SK-N-SH treated with all-trans-retinoic acid at 6 μM for 48 hours (cell line): ENCODE data around the gene RAP1GAP.

ENCODE experiments used
- ATAC-seq: fragments of 200-7000 bp; cut with Tn5 transposase; 3 replicates; pipeline ENCODE4 v1.9.1; 2020; ENCODE audit warnings: mild to moderate bottlenecking, moderate library complexity
- ARNTL ChIP-seq: fragments of 450-650 bp; formaldehyde crosslinking; IDR thresholded peaks from 2 replicates; pipeline ENCODE4 v1.5.0; 2020; ENCODE audit warnings: low read depth, mild to moderate bottlenecking, moderate library complexity, borderline replicate concordance
- BACH2 ChIP-seq: fragments of 250-450 bp; sonication (Bioruptor Pico); IDR thresholded peaks from 2 replicates; pipeline ENCODE4 v1.9.0; 2021; ENCODE audit warnings: mild to moderate bottlenecking, borderline replicate concordance
- CSDC2 ChIP-seq: fragments of 250-450 bp; sonication (Bioruptor Pico); IDR thresholded peaks from 2 replicates; pipeline ENCODE4 v1.5.0; 2020; ENCODE audit warnings: mild to moderate bottlenecking, moderate library complexity
- GLIS3 ChIP-seq: fragments of 250-450 bp; sonication (Bioruptor Pico); IDR thresholded peaks from 2 replicates; pipeline ENCODE4 v1.5.0; 2020; ENCODE audit warnings: mild to moderate bottlenecking, moderate library complexity
- ISL1 ChIP-seq: fragments of 250-450 bp; sonication (Bioruptor Pico); IDR thresholded peaks from 2 replicates; pipeline ENCODE4 v2.1.2; 2022; ENCODE audit warnings: mild to moderate bottlenecking, moderate library complexity
- OSR1 ChIP-seq: fragments of 250-450 bp; sonication (Bioruptor Pico); IDR thresholded peaks from 2 replicates; pipeline ENCODE4 v1.8.0; 2022; ENCODE audit warnings: moderate library complexity, mild to moderate bottlenecking, inconsistent platforms
- PPARA ChIP-seq: fragments of 250-450 bp; sonication (Bioruptor Pico); IDR thresholded peaks from 2 replicates; pipeline ENCODE4 v1.5.0; 2020; ENCODE audit warnings: mild to moderate bottlenecking, borderline replicate concordance
- RARB ChIP-seq: fragments of 250-450 bp; sonication (Bioruptor Pico); IDR thresholded peaks from 2 replicates; pipeline ENCODE4 v1.8.0; 2021; ENCODE audit warnings: mild to moderate bottlenecking, moderate library complexity
- SNAI2 ChIP-seq: fragments of 250-450 bp; sonication (Bioruptor Pico); IDR thresholded peaks from 2 replicates; pipeline ENCODE4 v1.5.0; 2020; ENCODE audit warnings: mild to moderate bottlenecking, moderate library complexity
- TCF4 ChIP-seq: fragments of 250-450 bp; sonication (Bioruptor Pico); IDR thresholded peaks from 2 replicates; pipeline ENCODE4 v1.8.0; 2021; ENCODE audit warnings: mild to moderate bottlenecking, moderate library complexity, borderline replicate concordance
- TOX ChIP-seq: fragments of 250-450 bp; sonication (Bioruptor Pico); IDR thresholded peaks from 2 replicates; pipeline ENCODE4 v1.8.0; 2021; ENCODE audit warnings: mild to moderate bottlenecking, moderate library complexity, borderline replicate concordance
- ZC3H10 ChIP-seq: fragments of 250-450 bp; sonication (Bioruptor Pico); IDR thresholded peaks from 2 replicates; pipeline ENCODE4 v1.5.1; 2021; ENCODE audit warnings: mild to moderate bottlenecking, moderate library complexity
- ZFP3 ChIP-seq: fragments of 250-450 bp; sonication (Bioruptor Pico); IDR thresholded peaks from 2 replicates; pipeline ENCODE4 v1.5.0; 2020; ENCODE audit warnings: mild to moderate bottlenecking, moderate library complexity
- ZFP30 ChIP-seq: fragments of 450-650 bp; formaldehyde crosslinking; IDR thresholded peaks from 2 replicates; pipeline ENCODE4 v1.5.0; 2022; ENCODE audit warnings: mild to moderate bottlenecking, moderate library complexity
- ZNF8 ChIP-seq: fragments of 450-650 bp; formaldehyde crosslinking; IDR thresholded peaks from 2 replicates; pipeline ENCODE4 v1.5.0; 2020; ENCODE audit warnings: mild to moderate bottlenecking, moderate library complexity
- TF ChIP-seq, protein P1 (sequence below): fragments of 250-450 bp; sonication (Bioruptor Pico); IDR thresholded peaks from 2 replicates; pipeline ENCODE4 v1.8.0; 2021; ENCODE audit warnings: low read depth, mild to moderate bottlenecking, moderate library complexity, borderline replicate concordance
- TF ChIP-seq, protein P2 (sequence below): fragments of 250-450 bp; sonication (Bioruptor Pico); IDR thresholded peaks from 2 replicates; pipeline ENCODE4 v1.5.1; 2021; ENCODE audit warnings: mild to moderate bottlenecking, moderate library complexity
- TF ChIP-seq, protein P3 (sequence below): fragments of 250-450 bp; sonication (Bioruptor Pico); IDR thresholded peaks from 2 replicates; pipeline ENCODE4 v1.5.0; 2020; ENCODE audit warnings: mild to moderate bottlenecking, moderate library complexity
- TF ChIP-seq, protein P4 (sequence below): fragments of 250-450 bp; sonication (Bioruptor Pico); IDR thresholded peaks from 2 replicates; pipeline ENCODE4 v1.5.1; 2020; ENCODE audit warnings: low read depth, mild to moderate bottlenecking, moderate library complexity

RAP1GAP gene

DNA sequence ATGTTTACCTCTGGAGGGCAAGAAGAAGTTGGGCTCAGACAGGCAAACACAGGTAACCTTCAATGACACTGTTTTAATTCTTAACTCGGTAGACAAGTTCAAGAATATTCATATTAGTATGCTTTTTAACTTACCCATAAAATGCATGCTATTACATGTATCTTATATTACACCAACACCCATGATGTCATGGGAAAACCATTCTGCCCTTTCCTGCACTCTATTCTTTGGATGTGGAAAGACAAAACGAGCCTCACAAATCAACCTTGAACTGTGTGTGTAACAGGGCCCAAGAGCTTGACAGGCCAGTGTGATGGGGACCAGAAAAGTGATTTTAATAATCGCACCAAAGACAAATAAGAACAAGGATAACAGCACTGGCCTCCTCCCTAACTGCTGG, 22.6 kb upstream of the RAP1GAP start (continued):
- no peak for TF ChIP-seq OSR1
- TF ChIP-seq ZC3H10 (CRISPR knock-in tag): no peak
- TF ChIP-seq, protein P1, sequence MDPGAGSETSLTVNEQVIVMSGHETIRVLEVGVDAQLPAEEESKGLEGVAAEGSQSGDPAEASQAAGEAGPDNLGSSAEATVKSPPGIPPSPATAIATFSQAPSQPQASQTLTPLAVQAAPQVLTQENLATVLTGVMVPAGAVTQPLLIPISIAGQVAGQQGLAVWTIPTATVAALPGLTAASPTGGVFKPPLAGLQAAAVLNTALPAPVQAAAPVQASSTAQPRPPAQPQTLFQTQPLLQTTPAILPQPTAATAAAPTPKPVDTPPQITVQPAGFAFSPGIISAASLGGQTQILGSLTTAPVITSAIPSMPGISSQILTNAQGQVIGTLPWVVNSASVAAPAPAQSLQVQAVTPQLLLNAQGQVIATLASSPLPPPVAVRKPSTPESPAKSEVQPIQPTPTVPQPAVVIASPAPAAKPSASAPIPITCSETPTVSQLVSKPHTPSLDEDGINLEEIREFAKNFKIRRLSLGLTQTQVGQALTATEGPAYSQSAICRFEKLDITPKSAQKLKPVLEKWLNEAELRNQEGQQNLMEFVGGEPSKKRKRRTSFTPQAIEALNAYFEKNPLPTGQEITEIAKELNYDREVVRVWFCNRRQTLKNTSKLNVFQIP: no peak
- no peak for TF ChIP-seq ARNTL
- no peak for TF ChIP-seq CSDC2 (CRISPR knock-in tag)
- TF ChIP-seq ZFP3 (CRISPR knock-in tag): no peak
- TF ChIP-seq RARB (CRISPR knock-in tag): no peak
- TF ChIP-seq, protein P2, sequence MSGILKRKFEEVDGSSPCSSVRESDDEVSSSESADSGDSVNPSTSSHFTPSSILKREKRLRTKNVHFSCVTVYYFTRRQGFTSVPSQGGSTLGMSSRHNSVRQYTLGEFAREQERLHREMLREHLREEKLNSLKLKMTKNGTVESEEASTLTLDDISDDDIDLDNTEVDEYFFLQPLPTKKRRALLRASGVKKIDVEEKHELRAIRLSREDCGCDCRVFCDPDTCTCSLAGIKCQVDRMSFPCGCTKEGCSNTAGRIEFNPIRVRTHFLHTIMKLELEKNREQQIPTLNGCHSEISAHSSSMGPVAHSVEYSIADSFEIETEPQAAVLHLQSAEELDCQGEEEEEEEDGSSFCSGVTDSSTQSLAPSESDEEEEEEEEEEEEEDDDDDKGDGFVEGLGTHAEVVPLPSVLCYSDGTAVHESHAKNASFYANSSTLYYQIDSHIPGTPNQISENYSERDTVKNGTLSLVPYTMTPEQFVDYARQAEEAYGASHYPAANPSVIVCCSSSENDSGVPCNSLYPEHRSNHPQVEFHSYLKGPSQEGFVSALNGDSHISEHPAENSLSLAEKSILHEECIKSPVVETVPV (CRISPR knock-in tag): no peak
- TF ChIP-seq ISL1: no peak
- TF ChIP-seq, all 23 proteins: peak for 0

DNA sequence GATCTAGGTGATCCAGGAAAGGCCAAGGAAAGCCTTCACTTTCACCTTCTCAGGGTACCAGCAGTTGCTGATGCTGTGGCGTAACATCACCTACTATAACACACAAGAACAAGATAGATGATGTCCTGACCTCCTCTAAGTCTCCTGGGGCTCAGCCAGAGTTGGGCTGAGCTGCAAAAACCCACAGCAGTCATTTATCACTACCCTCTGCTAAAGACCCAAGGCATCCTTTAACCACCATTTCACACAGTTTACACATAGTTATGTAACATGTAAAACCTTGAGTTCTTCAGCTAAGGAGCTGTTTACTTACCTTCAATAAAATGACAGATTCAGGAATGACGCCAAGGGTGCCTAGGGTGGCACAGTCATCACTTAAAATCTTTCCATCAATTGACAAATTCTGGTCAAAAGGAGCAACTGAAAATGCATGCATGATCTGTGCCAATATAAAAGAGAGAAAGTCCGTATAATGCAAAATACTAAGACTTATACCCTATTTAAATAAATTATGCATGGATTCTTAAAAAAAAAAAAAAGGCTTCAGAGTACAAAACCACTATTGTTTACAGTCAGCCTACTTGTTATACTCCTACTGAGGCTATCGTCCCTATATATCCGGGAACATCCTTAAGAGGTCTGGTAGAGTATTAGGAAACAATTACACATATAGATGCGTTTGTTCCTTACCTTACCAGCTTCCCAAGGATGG, 20.7 kb upstream of the RAP1GAP start:
- no peak for TF ChIP-seq ARNTL
- no peak for TF ChIP-seq ISL1
- TF ChIP-seq ZFP30 (CRISPR knock-in tag): no peak
- ATAC-seq: no peak

DNA sequence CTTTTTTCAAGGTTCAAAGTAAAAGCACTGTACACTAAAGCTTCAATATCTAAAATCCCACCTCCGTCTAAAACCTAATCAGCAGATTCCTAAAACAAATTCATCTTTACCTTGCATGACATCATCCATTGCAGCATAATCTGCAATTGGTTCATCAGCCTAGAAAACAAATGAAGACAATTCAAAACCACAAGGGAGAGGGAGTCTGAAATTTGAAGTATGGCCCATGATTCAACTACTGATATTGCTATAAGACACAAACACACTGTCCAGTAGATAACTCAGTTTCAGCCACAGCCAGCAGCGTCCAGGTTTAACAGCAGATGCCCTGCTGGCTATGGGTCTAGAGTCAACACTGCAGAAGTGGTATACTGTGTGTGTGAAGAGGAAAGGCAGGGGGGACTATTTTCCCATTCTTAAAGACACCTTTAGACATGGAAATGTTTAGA, 17.9 kb upstream of the RAP1GAP start:
- no peak for ATAC-seq
- no peak for TF ChIP-seq GLIS3
- no peak for TF ChIP-seq TCF4 (CRISPR knock-in tag)
- no peak for TF ChIP-seq OSR1
- TF ChIP-seq ZNF8 (CRISPR knock-in tag): no peak
- TF ChIP-seq, protein P3, sequence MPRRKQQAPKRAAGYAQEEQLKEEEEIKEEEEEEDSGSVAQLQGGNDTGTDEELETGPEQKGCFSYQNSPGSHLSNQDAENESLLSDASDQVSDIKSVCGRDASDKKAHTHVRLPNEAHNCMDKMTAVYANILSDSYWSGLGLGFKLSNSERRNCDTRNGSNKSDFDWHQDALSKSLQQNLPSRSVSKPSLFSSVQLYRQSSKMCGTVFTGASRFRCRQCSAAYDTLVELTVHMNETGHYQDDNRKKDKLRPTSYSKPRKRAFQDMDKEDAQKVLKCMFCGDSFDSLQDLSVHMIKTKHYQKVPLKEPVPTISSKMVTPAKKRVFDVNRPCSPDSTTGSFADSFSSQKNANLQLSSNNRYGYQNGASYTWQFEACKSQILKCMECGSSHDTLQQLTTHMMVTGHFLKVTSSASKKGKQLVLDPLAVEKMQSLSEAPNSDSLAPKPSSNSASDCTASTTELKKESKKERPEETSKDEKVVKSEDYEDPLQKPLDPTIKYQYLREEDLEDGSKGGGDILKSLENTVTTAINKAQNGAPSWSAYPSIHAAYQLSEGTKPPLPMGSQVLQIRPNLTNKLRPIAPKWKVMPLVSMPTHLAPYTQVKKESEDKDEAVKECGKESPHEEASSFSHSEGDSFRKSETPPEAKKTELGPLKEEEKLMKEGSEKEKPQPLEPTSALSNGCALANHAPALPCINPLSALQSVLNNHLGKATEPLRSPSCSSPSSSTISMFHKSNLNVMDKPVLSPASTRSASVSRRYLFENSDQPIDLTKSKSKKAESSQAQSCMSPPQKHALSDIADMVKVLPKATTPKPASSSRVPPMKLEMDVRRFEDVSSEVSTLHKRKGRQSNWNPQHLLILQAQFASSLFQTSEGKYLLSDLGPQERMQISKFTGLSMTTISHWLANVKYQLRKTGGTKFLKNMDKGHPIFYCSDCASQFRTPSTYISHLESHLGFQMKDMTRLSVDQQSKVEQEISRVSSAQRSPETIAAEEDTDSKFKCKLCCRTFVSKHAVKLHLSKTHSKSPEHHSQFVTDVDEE: no peak
- TF ChIP-seq, protein P1: no peak
- TF ChIP-seq, protein P2 (CRISPR knock-in tag): no peak
- TF ChIP-seq TOX: no peak
- no peak for TF ChIP-seq PPARA (CRISPR knock-in tag)
- no peak for TF ChIP-seq CSDC2 (CRISPR knock-in tag)
- TF ChIP-seq BACH2 (CRISPR knock-in tag): no peak
- no peak for TF ChIP-seq ARNTL
- TF ChIP-seq RARB (CRISPR knock-in tag): no peak
- no peak for TF ChIP-seq ZFP3 (CRISPR knock-in tag)
- no peak for TF ChIP-seq SNAI2 (CRISPR knock-in tag)
- no peak for TF ChIP-seq ZFP30 (CRISPR knock-in tag)
- TF ChIP-seq ISL1: no peak
- TF ChIP-seq, all 23 proteins: peak for 0

DNA sequence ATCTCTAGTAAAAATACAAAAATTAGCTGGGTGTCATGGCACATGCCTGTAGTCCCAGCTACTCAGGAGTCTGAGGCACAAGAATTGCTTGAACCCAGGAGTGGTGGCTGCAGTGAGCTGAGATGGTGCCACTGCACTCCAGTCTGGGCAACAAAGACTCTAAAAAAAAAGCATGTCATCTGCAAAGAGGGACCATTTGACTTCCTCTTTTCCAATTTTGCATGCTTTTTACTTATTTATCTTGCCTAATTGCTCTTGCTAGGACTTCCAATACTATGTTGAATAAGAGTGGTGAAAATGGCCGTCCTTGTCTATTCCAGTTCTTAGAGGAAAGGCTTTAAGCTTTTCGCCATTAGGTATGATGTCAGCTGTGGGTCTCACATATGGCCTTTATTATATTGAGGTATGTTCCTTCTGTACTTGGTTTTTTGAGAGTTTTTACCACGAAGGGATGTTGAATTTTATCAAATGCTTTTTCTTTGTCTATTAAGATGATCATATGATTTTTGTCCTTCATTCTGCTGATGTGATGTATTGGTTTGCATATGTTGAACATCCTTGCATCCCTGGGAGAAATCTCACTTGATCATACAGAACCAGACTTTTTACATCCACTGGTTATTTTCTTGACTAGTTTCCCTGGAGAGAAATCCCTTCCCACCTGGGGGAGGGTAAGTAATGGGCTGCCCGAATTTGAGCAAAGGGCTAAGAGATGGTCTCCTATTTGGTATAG, 17.0 kb upstream of the RAP1GAP start:
- no peak for ATAC-seq
- TF ChIP-seq PPARA (CRISPR knock-in tag) (no peak), ZFP30 (CRISPR knock-in tag) (no peak), ISL1 (no peak), ZNF8 (CRISPR knock-in tag) (no peak), RARB (CRISPR knock-in tag) (no peak), GLIS3 (no peak), ARNTL (no peak)
- TF ChIP-seq, protein P4, sequence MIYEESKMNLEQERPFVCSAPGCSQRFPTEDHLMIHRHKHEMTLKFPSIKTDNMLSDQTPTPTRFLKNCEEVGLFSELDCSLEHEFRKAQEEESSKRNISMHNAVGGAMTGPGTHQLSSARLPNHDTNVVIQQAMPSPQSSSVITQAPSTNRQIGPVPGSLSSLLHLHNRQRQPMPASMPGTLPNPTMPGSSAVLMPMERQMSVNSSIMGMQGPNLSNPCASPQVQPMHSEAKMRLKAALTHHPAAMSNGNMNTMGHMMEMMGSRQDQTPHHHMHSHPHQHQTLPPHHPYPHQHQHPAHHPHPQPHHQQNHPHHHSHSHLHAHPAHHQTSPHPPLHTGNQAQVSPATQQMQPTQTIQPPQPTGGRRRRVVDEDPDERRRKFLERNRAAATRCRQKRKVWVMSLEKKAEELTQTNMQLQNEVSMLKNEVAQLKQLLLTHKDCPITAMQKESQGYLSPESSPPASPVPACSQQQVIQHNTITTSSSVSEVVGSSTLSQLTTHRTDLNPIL (CRISPR knock-in tag): no peak
- TF ChIP-seq, protein P3: no peak
